NCI-H2171 treated with DMSO at 0.1 percent for 48 hours (cell line): ENCODE results near the gene SLIT3.
"Not testable (repeated sequence)": the region's sequence is repeated elsewhere in the genome, so short reads cannot be mapped to it uniquely, and the experiment has no call there.

ENCODE experiments used
- DNase-seq: peaks from one replicate; lab custom pipeline; 2025; lab: John Stamatoyannopoulos, UW

SLIT3 gene

GRCh38 chr5:169142264-169142970, 158.5 kb downstream of the SLIT3 start:
- DNase-seq: no peak

- not testable (repeated sequence) for DNase-seq
These were observed 160.7 kb downstream of the SLIT3 start for GRCh38 chr5:169140215-169140614.

- DNase-seq: no peak
These were observed 161.4 kb downstream of the SLIT3 start for GRCh38 chr5:169139480-169140050.

- no peak for DNase-seq
These were observed 167.4 kb downstream of the SLIT3 start for GRCh38 chr5:169133531-169133930.

- DNase-seq: no peak
These were observed 168.7 kb downstream of the SLIT3 start for GRCh38 chr5:169132302-169132660.

GRCh38 chr5:169131616-169132301, 169.2 kb downstream of the SLIT3 start:
- no peak for DNase-seq

- DNase-seq: no peak
These were observed 172.3 kb downstream of the SLIT3 start for GRCh38 chr5:169128679-169129078.

- DNase-seq: no peak
These were observed 173.5 kb downstream of the SLIT3 start for GRCh38 chr5:169127431-169127830.

- DNase-seq: no peak
These were observed 174.4 kb downstream of the SLIT3 start for GRCh38 chr5:169126481-169127021.

- DNase-seq: no peak
These were observed 175.4 kb downstream of the SLIT3 start for GRCh38 chr5:169125571-169125970.

- no peak for DNase-seq
These were observed 178.0 kb downstream of the SLIT3 start for GRCh38 chr5:169122951-169123350.

- DNase-seq: no peak
These were observed 179.1 kb downstream of the SLIT3 start for GRCh38 chr5:169121630-169122420.

GRCh38 chr5:169119288-169120048, 181.5 kb downstream of the SLIT3 start:
- DNase-seq: no peak

- DNase-seq: no peak
These were observed 183.9 kb downstream of the SLIT3 start for GRCh38 chr5:169116961-169117461.

- no peak for DNase-seq
These were observed 185.3 kb downstream of the SLIT3 start for GRCh38 chr5:169115461-169116124.

GRCh38 chr5:169114466-169115065, 186.4 kb downstream of the SLIT3 start:
- DNase-seq: peak; percentile 32

- no peak for DNase-seq
These were observed 188.9 kb downstream of the SLIT3 start for GRCh38 chr5:169112016-169112415.

- DNase-seq: no peak
These were observed 193.8 kb downstream of the SLIT3 start for GRCh38 chr5:169106911-169107706.

- not testable (repeated sequence) for DNase-seq
These were observed 195.4 kb downstream of the SLIT3 start for GRCh38 chr5:169105582-169105981.
